ENCODE results near the gene CDH13.

DNA sequence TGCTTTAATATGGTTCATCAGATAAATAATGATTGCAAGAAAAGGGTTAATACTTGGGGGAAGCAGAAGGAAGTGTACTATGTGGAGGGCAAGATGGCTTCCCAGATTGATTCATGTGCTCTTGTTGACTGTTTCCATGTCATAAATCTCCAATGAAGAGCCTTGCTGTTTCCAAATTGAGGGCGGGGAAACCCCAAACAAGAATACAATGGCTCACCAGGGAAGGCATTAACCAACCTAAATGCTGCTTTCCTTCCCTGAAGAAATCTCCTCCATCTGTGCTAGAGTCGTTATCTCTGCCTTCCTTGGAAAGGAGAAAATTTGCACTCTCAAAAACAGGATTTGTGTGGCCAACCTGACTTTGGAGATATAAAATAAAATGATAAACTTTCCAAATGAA lies 28.0 kb upstream of the CDH13 start:
- no peak for TF ChIP-seq CTCF (IDR thresholded peaks at IDR 0.05; ENCODE audit: low read length)
- TF ChIP-seq EZH2phosphoT487 (IDR thresholded peaks at IDR 0.05; ENCODE audit: low read length): no peak
